Measurements from ENCODE around the gene PCNX1.
"Not testable (repeated sequence)": the region's sequence is repeated elsewhere in the genome, so short reads cannot be mapped to it uniquely, and the experiment has no call there.

PCNX1 gene

GRCh38 chr14:71029236-71029781 lies 122.0 kb downstream of the PCNX1 start:
- no peak overlapping the region for H3K27ac Mint-ChIP-seq
- no peaks in the 10 kb centered on the region for H3K9me3 Mint-ChIP-seq
- H3K4me3 Mint-ChIP-seq: no peak overlapping the region
- DNase-seq (ENCODE audit: low spot score in 2 of 2): no peak
- no peak for ATAC-seq
- peaks cover 98% of the 10 kb centered on the region for H3K36me3 Mint-ChIP-seq
- peaks cover 6% of the 10 kb centered on the region for H3K4me1 Mint-ChIP-seq

GRCh38 chr14:71031000-71031399 lies 123.7 kb downstream of the PCNX1 start:
- Mint-ChIP-seq H3K36me3 (peaks cover 99% of the 10 kb centered on the region), H3K27ac (peak overlapping the region; percentile 2), H3K9me3 (no peaks in the 10 kb centered on the region), H3K4me3 (no peak overlapping the region), H3K4me1 (peaks cover 6% of the 10 kb centered on the region)
- no peak for DNase-seq (ENCODE audit: low spot score in 2 of 2)
- ATAC-seq: no peak

- Mint-ChIP-seq H3K36me3 (peaks cover 77% of the 10 kb centered on the region), H3K27ac (no peak overlapping the region), H3K9me3 (peaks cover 7% of the 10 kb centered on the region), H3K4me3 (no peak overlapping the region), H3K4me1 (peaks cover 5% of the 10 kb centered on the region)
- ATAC-seq (no peak), DNase-seq (ENCODE audit: low spot score in 2 of 2) (no peak)
Measured at GRCh38 chr14:71036433-71036832, 129.2 kb downstream of the PCNX1 start.

GRCh38 chr14:71048393-71048792 lies 141.1 kb downstream of the PCNX1 start:
- Mint-ChIP-seq H3K4me1 (peaks cover 7% of the 10 kb centered on the region), H3K36me3 (peaks cover 98% of the 10 kb centered on the region), H3K27ac (no peak overlapping the region), H3K4me3 (no peak overlapping the region), H3K9me3 (peaks cover 3% of the 10 kb centered on the region)
- ATAC-seq (no peak), DNase-seq (ENCODE audit: low spot score in 2 of 2) (no peak)

GRCh38 chr14:71049435-71050133 lies 142.3 kb downstream of the PCNX1 start:
- Mint-ChIP-seq H3K27ac (no peak overlapping the region), H3K36me3 (peaks cover 98% of the 10 kb centered on the region), H3K4me3 (no peak overlapping the region), H3K4me1 (no peaks in the 10 kb centered on the region), H3K9me3 (no peaks in the 10 kb centered on the region)
- ATAC-seq: no peak
- no peak for DNase-seq (ENCODE audit: low spot score in 2 of 2)

GRCh38 chr14:71050227-71050823 lies 143.1 kb downstream of the PCNX1 start:
- H3K4me3 Mint-ChIP-seq: no peak overlapping the region
- no peak for DNase-seq (ENCODE audit: low spot score in 2 of 2)
- H3K27ac Mint-ChIP-seq: no peak overlapping the region
- no peaks in the 10 kb centered on the region for H3K4me1 Mint-ChIP-seq
- no peak for ATAC-seq
- H3K36me3 Mint-ChIP-seq: peaks cover 98% of the 10 kb centered on the region
- no peaks in the 10 kb centered on the region for H3K9me3 Mint-ChIP-seq

GRCh38 chr14:71054706-71055105 lies 147.4 kb downstream of the PCNX1 start:
- peaks cover 94% of the 10 kb centered on the region for H3K36me3 Mint-ChIP-seq
- no peak for ATAC-seq
- H3K27ac Mint-ChIP-seq: no peak overlapping the region
- no peaks in the 10 kb centered on the region for H3K9me3 Mint-ChIP-seq
- no peaks in the 10 kb centered on the region for H3K4me1 Mint-ChIP-seq
- H3K4me3 Mint-ChIP-seq: no peak overlapping the region
- no peak for DNase-seq (ENCODE audit: low spot score in 2 of 2)

- Mint-ChIP-seq H3K27ac (no peak overlapping the region), H3K4me1 (no peaks in the 10 kb centered on the region), H3K36me3 (peaks cover 95% of the 10 kb centered on the region), H3K4me3 (no peak overlapping the region), H3K9me3 (no peaks in the 10 kb centered on the region)
- no peak for ATAC-seq
- no peak for DNase-seq (ENCODE audit: low spot score in 2 of 2)
Measured at GRCh38 chr14:71056168-71056567, 148.9 kb downstream of the PCNX1 start.

GRCh38 chr14:71060274-71060673 lies 153.0 kb downstream of the PCNX1 start:
- Mint-ChIP-seq H3K4me1 (peaks cover 9% of the 10 kb centered on the region), H3K36me3 (peaks cover 89% of the 10 kb centered on the region), H3K27ac (no peak overlapping the region), H3K4me3 (no peak overlapping the region), H3K9me3 (peaks cover 1% of the 10 kb centered on the region)
- DNase-seq (ENCODE audit: low spot score in 2 of 2) (no peak), ATAC-seq (no peak)

- Mint-ChIP-seq H3K9me3 (peaks cover 5% of the 10 kb centered on the region), H3K36me3 (peaks cover 92% of the 10 kb centered on the region), H3K4me3 (no peak overlapping the region), H3K27ac (peak overlapping the region; percentile 0), H3K4me1 (peaks cover 15% of the 10 kb centered on the region)
- DNase-seq (ENCODE audit: low spot score in 2 of 2): no peak
- ATAC-seq: no peak
Measured at GRCh38 chr14:71060825-71061455, 153.7 kb downstream of the PCNX1 start.

- Mint-ChIP-seq H3K9me3 (peaks cover 5% of the 10 kb centered on the region), H3K4me1 (peaks cover 20% of the 10 kb centered on the region), H3K27ac (peak overlapping the region; percentile 0), H3K4me3 (no peak overlapping the region), H3K36me3 (peaks cover 93% of the 10 kb centered on the region)
- DNase-seq (ENCODE audit: low spot score in 2 of 2): no peak
- no peak for ATAC-seq
Measured at GRCh38 chr14:71061458-71061857, 154.2 kb downstream of the PCNX1 start.

- Mint-ChIP-seq H3K27ac (no peak overlapping the region), H3K4me3 (no peak overlapping the region), H3K9me3 (peaks cover 5% of the 10 kb centered on the region), H3K4me1 (peaks cover 33% of the 10 kb centered on the region), H3K36me3 (peaks cover 93% of the 10 kb centered on the region)
- no peak for DNase-seq (ENCODE audit: low spot score in 2 of 2)
- no peak for ATAC-seq
Measured at GRCh38 chr14:71062581-71063303, 155.5 kb downstream of the PCNX1 start.

- H3K4me3 Mint-ChIP-seq: no peak overlapping the region
- DNase-seq (ENCODE audit: low spot score in 2 of 2) (no peak), ATAC-seq (no peak)
- H3K36me3 Mint-ChIP-seq: peaks cover 91% of the 10 kb centered on the region
- no peak overlapping the region for H3K27ac Mint-ChIP-seq
- peaks cover 34% of the 10 kb centered on the region for H3K4me1 Mint-ChIP-seq
- peaks cover 5% of the 10 kb centered on the region for H3K9me3 Mint-ChIP-seq
Measured at GRCh38 chr14:71063351-71063750, 156.1 kb downstream of the PCNX1 start.

- Mint-ChIP-seq H3K36me3 (peaks cover 84% of the 10 kb centered on the region), H3K4me1 (peaks cover 36% of the 10 kb centered on the region)
- not testable (repeated sequence) for H3K9me3 Mint-ChIP-seq; H3K27ac Mint-ChIP-seq; DNase-seq (ENCODE audit: low spot score in 2 of 2); ATAC-seq; H3K4me3 Mint-ChIP-seq
Measured at GRCh38 chr14:71064747-71065146, 157.5 kb downstream of the PCNX1 start.

- Mint-ChIP-seq H3K9me3 (peaks cover 4% of the 10 kb centered on the region), H3K4me1 (peaks cover 44% of the 10 kb centered on the region), H3K27ac (no peak overlapping the region), H3K36me3 (peaks cover 75% of the 10 kb centered on the region), H3K4me3 (no peak overlapping the region)
- DNase-seq (ENCODE audit: low spot score in 2 of 2) (no peak), ATAC-seq (no peak)
Measured at GRCh38 chr14:71070169-71070568, 162.9 kb downstream of the PCNX1 start.
